Chondrocyte (in vitro differentiated cells): ENCODE data around the gene STAM2. TPM values are rescaled to one million over a fixed set of nuclear protein-coding genes. Genes with fewer than 3 reads are reported as not detected.

ENCODE experiments used
- DNase-seq: peaks from one replicate; pipeline ENCODE4 v3.0.0; 2021; ENCODE audit warnings: mixed read lengths, low spot score
- H3K27ac Mint-ChIP-seq: one replicate; pipeline ENCODE4 v1.8.0; 2021; ENCODE audit warnings: mild to moderate bottlenecking, moderate library complexity, mixed read lengths; ENCODE audit not compliant: unreplicated experiment
- H3K27me3 Mint-ChIP-seq: 2 replicates; pipeline ENCODE4 v1.8.0; 2021; ENCODE audit warnings: low read depth, mixed read lengths
- H3K36me3 Mint-ChIP-seq: 2 replicates; pipeline ENCODE4 v1.8.0; 2021; ENCODE audit warnings: low read depth, mixed read lengths
- H3K4me1 Mint-ChIP-seq: 2 replicates; pipeline ENCODE4 v1.8.0; 2021; ENCODE audit warnings: low read depth, mild to moderate bottlenecking, mixed read lengths
- H3K4me3 Mint-ChIP-seq: one replicate; pipeline ENCODE4 v1.8.0; 2021; ENCODE audit warnings: mild to moderate bottlenecking, moderate library complexity, mixed read lengths; ENCODE audit not compliant: unreplicated experiment
- H3K9me3 Mint-ChIP-seq: 2 replicates; pipeline ENCODE4 v1.8.0; 2021; ENCODE audit warnings: low read depth, mixed read lengths
- long read RNA-seq: library from polyadenylated mRNA; stranded (forward); transcript quantifications from one replicate; pipeline ENCODE4 v2.0.0, GENCODE V29; 2021
- total RNA-seq: library from RNA; stranded (reverse); gene quantifications from 3 replicates; pipeline ENCODE4 v1.2.1, GENCODE V29; 2021
- TF ChIP-seq, protein P1 (sequence below): fragments of 200-600 bp; sonication (generic); IDR thresholded peaks from 2 replicates; pipeline ENCODE4 v1.5.0; 2021; ENCODE audit warnings: antibody characterized with exemption, mild to moderate bottlenecking, moderate library complexity

Gene STAM2
- total RNA-seq, result 33.5 to 34.8 TPM (median 34.7 TPM) in 3 replicates
- long read RNA-seq, full-length matches to known transcripts, result 13 of 16 reads
- long read RNA-seq, partial matches to known transcripts, result 3 of 16 reads
- long read RNA-seq, other reads (novel, unspliced or antisense), result 0 of 16 reads

GRCh38 chr2:152175368-152176112 is at the start of gene STAM2:
STAM2 (minus strand) TSS chr2:152175763; CDS start chr2:152175642, 121 bp downstream.
- DNase-seq, result peak; percentile 96
- Mint-ChIP-seq H3K4me1 (peaks cover 34% of the 10 kb centered on the region), H3K4me3 (peak within 1 kb of the TSS; percentile 94), H3K27ac (peak within 1 kb of the TSS; percentile 100), H3K27me3 (no peaks in the 10 kb centered on the region), H3K9me3 (peaks cover under 1% of the 10 kb centered on the region), H3K36me3 (no peaks in the 10 kb centered on the region)
- TF ChIP-seq, protein P1, sequence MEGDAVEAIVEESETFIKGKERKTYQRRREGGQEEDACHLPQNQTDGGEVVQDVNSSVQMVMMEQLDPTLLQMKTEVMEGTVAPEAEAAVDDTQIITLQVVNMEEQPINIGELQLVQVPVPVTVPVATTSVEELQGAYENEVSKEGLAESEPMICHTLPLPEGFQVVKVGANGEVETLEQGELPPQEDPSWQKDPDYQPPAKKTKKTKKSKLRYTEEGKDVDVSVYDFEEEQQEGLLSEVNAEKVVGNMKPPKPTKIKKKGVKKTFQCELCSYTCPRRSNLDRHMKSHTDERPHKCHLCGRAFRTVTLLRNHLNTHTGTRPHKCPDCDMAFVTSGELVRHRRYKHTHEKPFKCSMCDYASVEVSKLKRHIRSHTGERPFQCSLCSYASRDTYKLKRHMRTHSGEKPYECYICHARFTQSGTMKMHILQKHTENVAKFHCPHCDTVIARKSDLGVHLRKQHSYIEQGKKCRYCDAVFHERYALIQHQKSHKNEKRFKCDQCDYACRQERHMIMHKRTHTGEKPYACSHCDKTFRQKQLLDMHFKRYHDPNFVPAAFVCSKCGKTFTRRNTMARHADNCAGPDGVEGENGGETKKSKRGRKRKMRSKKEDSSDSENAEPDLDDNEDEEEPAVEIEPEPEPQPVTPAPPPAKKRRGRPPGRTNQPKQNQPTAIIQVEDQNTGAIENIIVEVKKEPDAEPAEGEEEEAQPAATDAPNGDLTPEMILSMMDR, result peak; percentile 94

- no peak for DNase-seq
- no peak overlapping the region for H3K4me3 Mint-ChIP-seq
- no peaks in the 10 kb centered on the region for H3K36me3 Mint-ChIP-seq
- peaks cover 31% of the 10 kb centered on the region for H3K4me1 Mint-ChIP-seq
- TF ChIP-seq, protein P1, result no peak
- no peaks in the 10 kb centered on the region for H3K9me3 Mint-ChIP-seq
- H3K27ac Mint-ChIP-seq, result no peak overlapping the region
- H3K27me3 Mint-ChIP-seq, result no peaks in the 10 kb centered on the region
These were observed 48.4 kb upstream of the STAM2 start for GRCh38 chr2:152223977-152224376.

- H3K4me3 Mint-ChIP-seq, result no peak overlapping the region
- peaks cover 25% of the 10 kb centered on the region for H3K4me1 Mint-ChIP-seq
- H3K27me3 Mint-ChIP-seq, result no peaks in the 10 kb centered on the region
- no peak overlapping the region for H3K27ac Mint-ChIP-seq
- TF ChIP-seq, protein P1, result no peak
- H3K36me3 Mint-ChIP-seq, result no peaks in the 10 kb centered on the region
- DNase-seq, result no peak
- no peaks in the 10 kb centered on the region for H3K9me3 Mint-ChIP-seq
These were observed 47.5 kb upstream of the STAM2 start for GRCh38 chr2:152222975-152223637.

DNA sequence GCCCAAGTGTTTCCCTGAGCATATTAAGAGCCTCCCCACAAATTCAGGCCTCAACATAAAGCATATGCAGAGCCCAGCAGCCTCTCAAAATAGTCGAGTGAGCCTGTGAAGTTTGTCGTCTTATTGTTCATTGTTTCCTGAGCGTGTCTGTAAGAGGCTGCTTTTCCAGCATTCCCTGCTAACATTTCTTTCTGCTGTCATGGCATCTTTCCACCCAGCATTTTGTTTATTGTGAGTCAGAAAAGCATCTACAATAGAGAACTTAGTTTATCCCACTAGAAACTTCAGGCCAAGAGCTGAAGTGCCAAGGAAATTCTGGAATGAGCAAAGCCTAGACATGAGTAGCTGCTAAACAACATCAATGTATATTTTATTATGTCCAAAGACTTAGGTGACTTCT is 46.3 kb upstream of the STAM2 start:
- TF ChIP-seq, protein P1, result no peak
- no peak for DNase-seq
- H3K4me3 Mint-ChIP-seq, result no peak overlapping the region
- H3K4me1 Mint-ChIP-seq, result peaks cover 16% of the 10 kb centered on the region
- no peak overlapping the region for H3K27ac Mint-ChIP-seq
- no peaks in the 10 kb centered on the region for H3K27me3 Mint-ChIP-seq
- no peaks in the 10 kb centered on the region for H3K36me3 Mint-ChIP-seq
- H3K9me3 Mint-ChIP-seq, result no peaks in the 10 kb centered on the region

- no peak overlapping the region for H3K27ac Mint-ChIP-seq
- peaks cover 14% of the 10 kb centered on the region for H3K4me1 Mint-ChIP-seq
- DNase-seq, result no peak
These were observed 43.7 kb upstream of the STAM2 start for GRCh38 chr2:152219077-152219828.

More at GRCh38 chr2:152219077-152219828, 43.7 kb upstream of the STAM2 start:
- H3K9me3 Mint-ChIP-seq, result no peaks in the 10 kb centered on the region
- H3K27me3 Mint-ChIP-seq, result no peaks in the 10 kb centered on the region
- H3K36me3 Mint-ChIP-seq, result no peaks in the 10 kb centered on the region
- H3K4me3 Mint-ChIP-seq, result no peak overlapping the region
- TF ChIP-seq, protein P1, result no peak
